OCI-LY3 (cell line): ENCODE data around the gene ATXN7.

Source experiments
- EZH2phosphoT487 ChIP-seq: fragments of 200-600 bp; shearing (Covaris generic); IDR thresholded peaks from 2 replicates; pipeline ENCODE4 v1.6.1; 2018; ENCODE audit warnings: antibody characterized with exemption, mixed run types, low read depth
- TF ChIP-seq, protein P1 (sequence below): fragments of 200-600, 300-600 bp; sonication (generic); IDR thresholded peaks from 2 replicates; pipeline ENCODE4 v1.5.1; 2014; ENCODE audit warnings: antibody characterized with exemption, low read length, low read depth

DNA sequence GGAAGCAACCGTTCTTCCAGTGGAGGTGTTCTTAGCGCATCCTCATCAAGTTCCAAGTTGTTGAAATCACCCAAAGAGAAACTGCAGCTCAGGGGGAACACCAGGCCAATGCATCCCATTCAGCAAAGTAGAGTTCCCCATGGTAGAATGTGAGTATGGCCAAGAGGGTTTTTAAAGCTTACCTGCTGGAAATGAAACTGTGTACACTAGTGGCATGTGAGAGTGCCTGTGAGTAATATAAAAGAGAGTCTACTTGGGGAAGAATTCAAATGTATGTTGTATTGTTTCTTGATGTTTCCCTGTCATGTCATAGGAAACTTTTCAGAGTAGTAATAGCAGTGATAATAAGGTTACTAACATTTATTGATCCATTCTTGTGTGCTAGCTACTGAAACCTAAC is 116.4 kb downstream of the ATXN7 start:
- TF ChIP-seq, protein P1, sequence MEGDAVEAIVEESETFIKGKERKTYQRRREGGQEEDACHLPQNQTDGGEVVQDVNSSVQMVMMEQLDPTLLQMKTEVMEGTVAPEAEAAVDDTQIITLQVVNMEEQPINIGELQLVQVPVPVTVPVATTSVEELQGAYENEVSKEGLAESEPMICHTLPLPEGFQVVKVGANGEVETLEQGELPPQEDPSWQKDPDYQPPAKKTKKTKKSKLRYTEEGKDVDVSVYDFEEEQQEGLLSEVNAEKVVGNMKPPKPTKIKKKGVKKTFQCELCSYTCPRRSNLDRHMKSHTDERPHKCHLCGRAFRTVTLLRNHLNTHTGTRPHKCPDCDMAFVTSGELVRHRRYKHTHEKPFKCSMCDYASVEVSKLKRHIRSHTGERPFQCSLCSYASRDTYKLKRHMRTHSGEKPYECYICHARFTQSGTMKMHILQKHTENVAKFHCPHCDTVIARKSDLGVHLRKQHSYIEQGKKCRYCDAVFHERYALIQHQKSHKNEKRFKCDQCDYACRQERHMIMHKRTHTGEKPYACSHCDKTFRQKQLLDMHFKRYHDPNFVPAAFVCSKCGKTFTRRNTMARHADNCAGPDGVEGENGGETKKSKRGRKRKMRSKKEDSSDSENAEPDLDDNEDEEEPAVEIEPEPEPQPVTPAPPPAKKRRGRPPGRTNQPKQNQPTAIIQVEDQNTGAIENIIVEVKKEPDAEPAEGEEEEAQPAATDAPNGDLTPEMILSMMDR, result no peak
- no peak for TF ChIP-seq EZH2phosphoT487
